ENCODE data around the gene TSPEAR. TPM values are rescaled to one million over a fixed set of nuclear protein-coding genes. Genes with fewer than 3 reads are reported as not detected.

Gene TSPEAR
- total RNA-seq, 1 experiment from 2014 or later = 0.32 TPM

GRCh38 chr21:44521928-44522752 is 189.2 kb downstream of the TSPEAR start:
- H3K9me3 ChIP-seq = peaks cover 14% of the 10 kb centered on the region

GRCh38 chr21:44521301-44521927 is 190.0 kb downstream of the TSPEAR start:
- Mint-ChIP-seq H3K27ac (ENCODE audit: unreplicated experiment) (no peak overlapping the region), H3K27me3 (ENCODE audit: insufficient read depth, unreplicated experiment) (no peaks in the 10 kb centered on the region), H3K4me3 (ENCODE audit: unreplicated experiment) (no peak overlapping the region), H3K36me3 (ENCODE audit: insufficient read depth, unreplicated experiment) (no peaks in the 10 kb centered on the region), H3K4me1 (ENCODE audit: low read depth, unreplicated experiment) (peaks cover 17% of the 10 kb centered on the region), H3K9me3 (ENCODE audit: unreplicated experiment) (peaks cover 13% of the 10 kb centered on the region)
- no peaks in the 10 kb centered on the region for H3K36me3 ChIP-seq (ENCODE audit: control insufficient read depth, insufficient read depth, low read length)
- H3K4me3 ChIP-seq (ENCODE audit: low read depth, low read length) = no peak overlapping the region
- H3K9me3 ChIP-seq = peaks cover 14% of the 10 kb centered on the region
- BruUV-seq (replicated peaks) = no TSS peak
- POLR2A ChIA-PET = no interaction called here
- no peaks in the 10 kb centered on the region for H3K27me3 ChIP-seq (replicated peaks; ENCODE audit: control insufficient read depth, insufficient read depth, low read length)
- peak in 1 of 2 experiments; percentile 23 for DNase-seq
- H3K4me1 ChIP-seq = peaks cover 7% of the 10 kb centered on the region; the same call in 1 of the 2 replicates
- intact Hi-C loops (cut with micrococcal nuclease; ENCODE audit: unreplicated experiment) = no loop called here
- CTCF ChIA-PET = no interaction called here
- TF ChIP-seq CTCF (IDR thresholded peaks at IDR 0.05; ENCODE audit: insufficient read depth in 1 of 2, low read depth in 1 of 2, low read length in 1 of 2, severe bottlenecking in 1 of 2, unreplicated experiment in 1 of 2) = no peak

More at GRCh38 chr21:44521928-44522752, 189.2 kb downstream of the TSPEAR start:
- ChIA-PET CTCF (no interaction called here), POLR2A (no interaction called here)
- Histone ChIP-seq H3K4me3 (ENCODE audit: low read depth, low read length) (no peak overlapping the region), H3K27me3 (replicated peaks; ENCODE audit: control insufficient read depth, insufficient read depth, low read length) (no peaks in the 10 kb centered on the region), H3K4me1 (peaks cover 7% of the 10 kb centered on the region; the same call in 1 of the 2 replicates), H3K36me3 (ENCODE audit: control insufficient read depth, insufficient read depth, low read length) (no peaks in the 10 kb centered on the region)
- Mint-ChIP-seq H3K4me1 (ENCODE audit: low read depth, unreplicated experiment) (peaks cover 12% of the 10 kb centered on the region), H3K36me3 (ENCODE audit: insufficient read depth, unreplicated experiment) (no peaks in the 10 kb centered on the region), H3K4me3 (ENCODE audit: unreplicated experiment) (no peak overlapping the region), H3K27me3 (ENCODE audit: insufficient read depth, unreplicated experiment) (no peaks in the 10 kb centered on the region), H3K9me3 (ENCODE audit: unreplicated experiment) (peaks cover 11% of the 10 kb centered on the region), H3K27ac (ENCODE audit: unreplicated experiment) (no peak overlapping the region)
- intact Hi-C loops (cut with micrococcal nuclease; ENCODE audit: unreplicated experiment) = no loop called here
- TF ChIP-seq CTCF (IDR thresholded peaks at IDR 0.05; ENCODE audit: insufficient read depth in 1 of 2, low read depth in 1 of 2, low read length in 1 of 2, severe bottlenecking in 1 of 2, unreplicated experiment in 1 of 2) = no peak
- BruUV-seq (replicated peaks) = no TSS peak
- no peak for DNase-seq

GRCh38 chr21:44520326-44521300 is 190.8 kb downstream of the TSPEAR start:
- POLR2A ChIA-PET = no interaction called here
- no peak for TF ChIP-seq CTCF (IDR thresholded peaks at IDR 0.05; ENCODE audit: insufficient read depth in 1 of 2, low read depth in 1 of 2, low read length in 1 of 2, severe bottlenecking in 1 of 2, unreplicated experiment in 1 of 2)
- no peaks in the 10 kb centered on the region for H3K36me3 ChIP-seq (ENCODE audit: control insufficient read depth, insufficient read depth, low read length)
- peaks cover 17% of the 10 kb centered on the region for H3K4me1 Mint-ChIP-seq (ENCODE audit: low read depth, unreplicated experiment)
- no peaks in the 10 kb centered on the region for H3K27me3 ChIP-seq (replicated peaks; ENCODE audit: control insufficient read depth, insufficient read depth, low read length)
- H3K9me3 Mint-ChIP-seq (ENCODE audit: unreplicated experiment) = peaks cover 13% of the 10 kb centered on the region
- no peaks in the 10 kb centered on the region for H3K36me3 Mint-ChIP-seq (ENCODE audit: insufficient read depth, unreplicated experiment)
- no peak overlapping the region for H3K4me3 Mint-ChIP-seq (ENCODE audit: unreplicated experiment)
- no peak overlapping the region for H3K4me3 ChIP-seq (ENCODE audit: low read depth, low read length)
- intact Hi-C loops (cut with micrococcal nuclease; ENCODE audit: unreplicated experiment) = no loop called here
- DNase-seq = peak in 1 of 2 experiments; percentile 38
- H3K27me3 Mint-ChIP-seq (ENCODE audit: insufficient read depth, unreplicated experiment) = no peaks in the 10 kb centered on the region
- H3K9me3 ChIP-seq = peaks cover 14% of the 10 kb centered on the region
- CTCF ChIA-PET = interaction anchor here (0.9 to 1.1 kb wide), 2 partner anchors 10 to 222 kb away, joined by 3 to 7 read pairs; no protein-coding TSS in a partner anchor
- H3K4me1 ChIP-seq = peaks cover 7% of the 10 kb centered on the region; the same call in 1 of the 2 replicates
- H3K27ac Mint-ChIP-seq (ENCODE audit: unreplicated experiment) = peak overlapping the region; percentile 18
- BruUV-seq (replicated peaks) = no TSS peak

Measured in Caco-2 (cell line).